Glomerular endothelial cell (primary cell): ENCODE measurements around the gene ZNF22. TPM values are rescaled to one million over a fixed set of nuclear protein-coding genes. Genes with fewer than 3 reads are reported as not detected.

ENCODE experiments used
- DNase-seq: peaks from one replicate; pipeline ENCODE4 v3.0.0-alpha.2; 2011; ENCODE audit warnings: low read depth, low spot score; ENCODE audit errors: extremely low read depth
- total RNA-seq: library from RNA; depleted of rRNA; stranded (reverse); fragments of >200 nt; gene quantifications from 2 replicates; pipeline ENCODE4 v1.2.3, GENCODE V29; 2015

Gene ZNF22
- total RNA-seq, 1 donor from 2014 or later, result 22.5 TPM

DNA sequence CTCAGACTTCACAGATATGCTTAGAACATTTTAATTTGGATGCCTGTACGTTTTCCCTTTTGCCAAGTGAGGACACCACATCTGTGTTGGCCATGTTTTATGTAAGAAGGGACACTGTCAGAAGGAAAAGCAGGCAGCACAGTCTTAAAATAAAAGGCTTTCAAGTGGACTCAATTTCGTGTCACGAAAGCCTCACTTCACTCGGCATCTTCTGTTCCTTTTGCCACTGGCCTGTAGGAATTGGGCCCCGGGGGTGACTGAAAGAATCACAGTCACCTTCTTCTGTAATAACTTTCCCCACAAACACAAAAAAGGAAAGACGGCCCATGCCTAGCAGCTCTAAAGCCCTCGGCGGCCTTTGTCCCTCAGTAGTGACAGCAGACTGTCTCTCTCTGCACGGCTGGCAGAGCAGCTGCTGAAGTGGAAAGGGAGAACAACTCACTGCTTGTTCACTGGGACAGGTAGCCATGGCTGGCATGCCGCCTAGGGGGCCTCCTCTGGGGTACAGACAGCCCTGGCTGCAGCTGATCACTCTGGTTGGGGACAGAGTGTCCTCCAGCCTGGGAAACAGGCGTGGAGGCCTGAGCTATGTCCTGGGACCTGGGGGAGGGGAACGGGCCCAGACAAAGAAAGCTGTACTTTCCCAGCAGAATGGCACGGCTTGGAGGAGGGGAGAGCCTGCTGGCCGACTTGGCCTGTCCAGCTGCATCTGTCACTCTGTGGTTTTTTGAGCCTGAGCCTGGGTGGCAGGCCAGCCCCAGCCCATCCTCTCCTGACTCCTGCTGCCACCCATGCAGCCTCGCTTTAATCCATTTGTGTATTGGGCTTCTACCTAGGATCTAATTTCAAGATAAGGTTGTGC is 36.7 kb upstream of the ZNF22 start:
- no peak for DNase-seq

DNA sequence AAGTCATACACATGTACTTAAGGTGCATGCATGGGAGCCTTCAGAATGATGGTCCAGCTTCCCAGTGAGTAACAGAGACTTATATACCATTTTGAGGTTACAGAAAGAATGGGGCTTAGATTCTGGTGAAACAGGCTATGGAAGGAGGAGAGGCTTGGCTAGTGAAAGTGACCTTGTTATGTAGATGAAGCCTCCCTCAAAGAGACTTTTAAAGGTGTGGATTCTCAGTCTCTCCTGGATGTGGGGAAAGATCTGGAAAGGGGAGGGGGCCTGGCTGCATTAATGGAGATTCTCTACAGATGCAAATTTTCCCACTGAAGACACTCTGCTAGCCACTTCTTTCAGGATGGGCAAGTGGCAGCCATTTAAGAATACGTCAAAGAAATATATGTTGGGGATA is 35.6 kb upstream of the ZNF22 start:
- no peak for DNase-seq

DNA sequence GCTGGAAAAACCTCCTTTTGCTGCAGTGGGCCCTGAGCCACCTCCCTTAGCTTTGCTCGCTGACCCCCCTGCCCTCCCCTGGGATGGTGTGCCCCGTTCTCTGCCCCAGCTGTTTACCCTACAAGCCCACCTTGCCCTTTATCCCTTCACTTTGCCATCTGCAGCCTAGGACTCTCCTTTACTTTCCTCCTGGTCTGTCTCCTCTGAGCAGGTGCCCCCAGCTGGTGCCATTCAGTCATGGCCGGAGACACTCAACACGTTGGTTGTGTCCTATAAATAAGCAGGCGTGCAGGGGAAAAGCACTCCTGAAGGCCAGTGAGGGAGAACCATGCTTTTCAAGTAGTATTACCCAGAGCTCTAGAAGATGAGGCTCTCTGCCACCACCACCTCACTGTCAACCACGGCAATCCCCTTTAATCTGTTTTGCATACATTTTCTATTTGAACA is 35.0 kb upstream of the ZNF22 start:
- no peak for DNase-seq

DNA sequence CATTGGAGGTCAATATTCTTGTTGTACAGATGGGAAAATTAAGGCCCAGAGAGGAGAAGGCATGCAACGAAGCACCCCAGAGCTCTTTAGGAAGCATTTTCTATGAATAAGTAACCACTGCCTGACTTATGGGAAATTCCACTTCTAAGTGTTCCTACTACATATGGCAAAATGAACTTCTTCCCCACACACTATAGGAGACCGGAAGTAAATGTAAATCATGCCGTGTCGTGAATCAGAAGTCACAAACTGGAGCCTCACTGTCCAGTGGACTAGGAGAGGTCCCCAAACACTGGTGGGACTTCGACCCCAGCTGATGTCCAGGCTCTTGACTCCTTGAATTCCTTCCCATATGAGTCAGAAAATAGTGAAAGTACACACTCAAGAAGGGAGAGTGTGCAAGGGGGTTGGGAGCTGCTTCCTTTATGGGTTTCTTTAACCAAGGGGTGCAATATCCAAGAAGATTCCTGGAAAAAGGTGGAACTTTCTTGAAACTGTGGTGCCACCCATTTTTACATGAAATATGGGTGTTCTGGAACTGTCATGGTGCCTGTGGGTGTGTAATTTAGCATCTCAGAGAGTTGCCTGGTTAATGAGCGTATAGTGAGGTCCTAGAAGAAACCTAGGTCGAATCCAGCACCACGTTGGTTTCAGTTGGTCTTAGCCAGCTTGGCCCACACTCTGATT is 34.5 kb upstream of the ZNF22 start:
- no peak for DNase-seq

DNA sequence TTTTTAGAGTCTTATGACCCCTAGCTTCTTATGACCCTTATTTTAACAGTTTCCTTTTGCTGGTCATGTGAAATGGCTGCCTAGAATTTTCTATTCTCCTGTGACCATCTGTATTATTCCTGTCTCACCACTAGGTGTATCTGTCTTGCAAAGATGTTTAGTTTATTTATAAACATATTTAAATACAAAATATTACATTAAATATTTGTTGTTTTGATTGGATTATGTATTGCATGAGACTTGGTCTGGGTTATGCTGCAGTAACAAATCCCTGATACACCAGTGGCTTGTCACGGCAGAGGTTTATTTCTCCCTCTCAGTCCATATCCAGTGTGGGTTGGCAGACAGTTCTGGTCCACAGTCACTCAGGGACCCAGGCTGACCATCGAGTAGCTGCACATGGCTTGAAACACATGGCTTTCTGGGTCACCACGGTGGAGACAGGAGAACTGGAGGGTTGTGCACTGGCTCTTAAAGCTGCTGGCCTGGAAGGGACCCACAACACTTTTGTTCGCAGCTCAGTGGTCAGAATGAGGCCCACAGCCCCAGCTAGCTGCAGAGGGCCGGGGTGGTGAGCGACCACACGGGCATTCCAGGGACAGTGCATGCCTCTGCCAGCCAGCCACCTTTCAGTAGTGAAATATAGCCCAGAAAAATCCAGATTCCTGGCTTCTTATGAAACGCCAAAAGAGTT is 33.8 kb upstream of the ZNF22 start:
- DNase-seq, result no peak

DNA sequence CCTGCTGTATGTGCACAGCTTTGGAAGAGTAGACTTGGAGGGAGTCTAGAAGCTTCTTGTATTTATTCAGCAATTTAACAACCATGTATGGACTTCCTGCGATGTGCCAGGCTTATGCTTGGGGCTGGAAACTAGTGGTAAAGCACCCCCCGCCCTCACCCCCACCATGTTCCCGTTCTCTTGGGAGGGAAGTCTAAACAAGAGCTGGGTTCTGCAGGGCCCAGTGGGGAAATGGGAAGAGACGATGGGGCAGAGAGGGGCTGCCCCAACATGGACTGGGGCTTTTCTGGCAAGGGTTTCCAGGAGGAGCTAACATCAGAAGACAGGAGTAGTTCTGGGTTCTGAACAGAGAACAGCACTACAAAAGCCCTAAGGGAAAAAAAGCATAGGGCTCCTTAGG is 33.1 kb upstream of the ZNF22 start:
- DNase-seq, result no peak

DNA sequence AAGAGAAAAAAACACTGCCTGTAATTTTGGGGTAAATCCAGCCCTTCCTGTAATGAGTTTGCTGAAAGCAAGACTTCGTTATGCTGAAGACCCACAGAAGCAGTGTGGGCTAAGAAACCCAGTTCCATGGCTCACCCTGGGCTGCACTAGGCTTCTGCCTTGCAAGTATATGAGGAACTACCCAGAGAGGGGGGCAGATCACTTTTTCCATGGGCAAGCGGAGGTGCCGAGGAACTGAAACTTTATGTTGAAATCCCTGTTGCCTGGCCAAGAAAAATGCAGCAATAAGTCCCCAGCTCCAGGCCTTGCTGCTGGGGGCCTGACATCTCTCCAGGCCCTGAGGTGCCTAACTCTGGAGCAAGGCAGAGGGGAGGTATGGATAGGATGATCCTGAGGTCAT is 32.6 kb upstream of the ZNF22 start:
- DNase-seq, result no peak

DNA sequence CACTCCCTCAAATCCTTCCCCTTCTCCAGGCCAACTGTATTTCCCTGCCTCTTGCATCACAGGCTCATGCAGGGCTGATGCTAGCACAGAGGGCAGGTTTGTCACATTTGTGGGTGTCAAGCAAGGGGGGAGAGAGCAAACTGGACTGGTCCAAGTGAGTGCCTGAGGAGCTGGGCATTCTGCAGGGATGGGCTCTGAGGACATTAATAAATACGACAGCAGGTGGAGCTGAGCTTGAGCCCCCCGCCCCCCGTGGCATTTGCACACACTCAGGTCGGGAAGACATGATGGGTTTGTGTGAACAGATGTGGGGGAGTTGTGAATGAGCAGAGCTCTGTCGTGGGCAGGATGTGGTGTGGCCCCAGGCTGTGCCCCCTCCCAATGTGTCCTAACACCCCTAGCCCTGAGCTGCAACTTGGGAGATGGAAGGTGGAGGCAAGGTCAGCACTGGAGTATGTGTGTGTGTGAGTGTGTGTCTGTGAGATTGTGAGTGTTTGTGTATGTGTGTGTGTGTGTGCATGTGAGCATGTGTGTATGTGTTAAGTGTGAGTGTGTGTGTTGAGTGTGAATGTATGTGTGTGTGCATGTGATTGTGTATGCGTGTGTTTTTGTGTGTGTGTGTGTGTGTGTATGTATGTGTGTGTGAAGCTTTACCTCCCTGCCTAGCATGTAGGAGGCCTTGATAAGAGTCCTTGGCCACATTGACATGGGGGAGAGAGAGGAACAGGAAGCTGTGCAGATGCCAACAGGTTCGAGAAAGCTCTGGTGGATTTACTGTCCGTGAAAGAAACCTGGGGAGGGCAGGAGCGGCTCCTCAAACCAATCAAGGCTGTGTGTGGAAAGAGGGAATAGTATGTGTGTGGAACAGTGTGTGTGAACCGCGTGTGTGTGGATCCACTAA is 32.0 kb upstream of the ZNF22 start:
- DNase-seq, result no peak

DNA sequence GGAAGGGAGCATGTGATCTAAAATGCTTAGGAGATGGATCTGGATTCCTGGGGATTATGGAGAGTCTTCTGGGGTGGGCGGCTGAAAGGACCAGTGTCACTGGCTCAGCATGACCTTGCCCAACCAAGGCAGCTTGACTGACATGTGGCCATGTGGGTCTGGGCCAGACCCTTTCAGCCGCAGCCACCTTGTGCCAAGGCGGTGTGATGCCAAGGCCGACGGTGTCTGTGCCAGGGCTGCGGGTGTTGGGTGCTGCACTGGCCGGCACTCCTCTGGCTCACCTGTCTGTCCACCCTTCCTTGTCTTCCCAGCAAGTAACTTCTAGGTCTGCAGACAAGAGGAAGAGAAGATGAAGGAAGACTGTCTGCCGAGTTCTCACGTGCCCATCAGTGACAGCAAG is 30.9 kb upstream of the ZNF22 start:
- no peak for DNase-seq

DNA sequence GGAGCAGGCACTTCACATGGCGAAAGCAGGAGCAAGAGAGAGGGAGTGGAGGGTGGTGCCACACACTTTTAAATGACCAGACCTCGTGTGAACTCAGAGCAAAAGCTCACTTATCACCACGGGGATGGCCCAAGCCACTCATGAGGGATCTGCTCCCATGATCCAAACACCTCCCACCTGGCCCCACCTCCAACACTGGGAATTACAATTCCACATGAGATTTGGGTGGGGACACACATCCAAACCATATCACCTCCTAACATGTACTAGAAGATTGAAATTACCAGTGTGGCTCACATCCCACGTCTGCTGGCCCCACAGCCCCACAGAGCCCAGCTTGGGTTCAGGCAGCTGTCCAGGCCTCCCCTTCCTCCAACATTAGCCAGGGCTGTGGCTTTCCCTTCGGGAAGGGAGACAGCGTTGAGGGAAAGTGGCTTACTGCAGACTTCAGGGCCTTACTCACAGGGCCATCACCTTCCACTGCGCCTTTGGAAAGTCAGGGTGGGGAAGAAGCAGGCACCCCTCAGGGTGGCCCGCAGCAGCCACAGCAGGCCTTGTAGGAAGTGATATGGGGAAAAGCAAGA is 29.8 kb upstream of the ZNF22 start:
- DNase-seq, result no peak

DNA sequence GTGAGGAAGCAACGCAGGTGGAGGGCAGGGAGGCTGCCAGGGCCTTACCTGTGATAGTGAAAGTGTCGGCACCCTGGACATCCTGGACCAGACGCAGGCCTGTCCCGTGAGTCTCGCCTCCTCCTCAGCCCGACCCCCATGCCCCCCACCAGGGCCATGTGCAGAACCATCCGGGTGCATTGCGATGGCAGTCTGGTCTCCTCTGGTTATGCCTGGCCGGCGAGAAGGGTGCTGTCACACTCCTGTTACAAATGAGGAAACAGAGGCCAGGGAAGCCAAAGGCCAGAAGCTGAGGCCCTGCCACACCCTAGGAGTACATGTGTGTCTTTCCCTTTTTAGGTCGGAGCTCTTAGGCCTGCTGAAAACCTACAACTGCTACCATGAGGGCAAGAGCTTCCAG is 29.3 kb upstream of the ZNF22 start:
- no peak for DNase-seq

DNA sequence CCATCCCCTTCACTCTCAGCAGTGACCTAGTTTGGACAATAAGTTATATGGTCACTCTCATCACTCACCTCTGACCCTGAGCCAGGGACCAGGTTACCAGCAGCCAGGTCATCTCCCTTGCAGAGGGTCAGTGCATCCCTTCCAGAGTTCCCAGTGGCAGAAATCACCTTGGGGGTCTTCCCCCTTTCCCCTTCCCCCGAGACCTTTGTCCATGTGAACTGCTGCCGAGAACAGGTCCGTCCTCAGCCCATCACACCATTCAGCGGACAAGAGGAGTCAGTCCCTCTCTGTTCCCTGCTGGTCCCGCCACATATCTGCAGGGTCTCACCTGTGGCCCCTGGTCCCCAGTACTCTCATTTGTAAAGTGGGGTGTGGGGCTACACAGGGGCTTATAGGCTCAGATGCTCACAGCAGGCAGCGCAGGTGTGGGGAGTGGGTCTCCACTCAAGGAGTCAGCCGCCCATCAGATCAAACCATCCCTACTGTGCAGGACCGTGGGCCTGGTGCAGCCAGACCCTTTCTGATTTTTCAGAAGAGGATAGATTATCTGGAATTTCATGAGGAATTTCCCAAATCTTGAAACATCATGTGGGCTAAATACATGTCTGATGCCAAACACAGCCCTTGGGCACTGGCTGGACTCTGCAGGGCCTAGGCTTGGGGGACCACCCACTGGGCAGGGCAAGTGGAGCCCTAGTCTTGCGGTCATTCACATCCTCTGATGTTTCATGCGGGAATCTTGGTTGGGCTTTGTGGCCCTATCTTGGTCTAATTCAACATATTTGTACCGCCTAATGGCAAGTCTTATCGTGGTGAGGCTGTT is 28.6 kb upstream of the ZNF22 start:
- DNase-seq, result no peak

DNA sequence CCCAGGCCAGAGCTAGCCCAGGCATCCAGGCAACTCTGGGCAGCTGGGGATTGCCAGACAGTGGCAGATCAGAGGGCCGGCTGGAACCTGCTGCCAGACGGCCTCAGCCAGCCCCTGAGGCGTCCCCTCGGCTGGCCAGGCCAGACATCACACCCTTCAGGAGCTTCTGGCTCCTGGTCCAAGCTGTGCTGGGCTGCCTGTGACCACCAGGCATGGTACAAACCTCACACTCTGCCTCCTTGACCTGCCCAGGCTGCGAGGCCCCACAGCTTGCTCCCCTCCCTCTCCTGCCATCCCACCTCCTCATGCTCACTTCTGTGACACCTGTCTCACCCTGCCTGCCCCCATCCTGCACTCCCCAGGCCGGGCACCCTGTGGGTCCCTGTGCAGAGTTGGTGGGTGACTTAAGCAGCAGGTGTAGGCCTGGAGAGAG is 27.8 kb upstream of the ZNF22 start:
- DNase-seq, result no peak

DNA sequence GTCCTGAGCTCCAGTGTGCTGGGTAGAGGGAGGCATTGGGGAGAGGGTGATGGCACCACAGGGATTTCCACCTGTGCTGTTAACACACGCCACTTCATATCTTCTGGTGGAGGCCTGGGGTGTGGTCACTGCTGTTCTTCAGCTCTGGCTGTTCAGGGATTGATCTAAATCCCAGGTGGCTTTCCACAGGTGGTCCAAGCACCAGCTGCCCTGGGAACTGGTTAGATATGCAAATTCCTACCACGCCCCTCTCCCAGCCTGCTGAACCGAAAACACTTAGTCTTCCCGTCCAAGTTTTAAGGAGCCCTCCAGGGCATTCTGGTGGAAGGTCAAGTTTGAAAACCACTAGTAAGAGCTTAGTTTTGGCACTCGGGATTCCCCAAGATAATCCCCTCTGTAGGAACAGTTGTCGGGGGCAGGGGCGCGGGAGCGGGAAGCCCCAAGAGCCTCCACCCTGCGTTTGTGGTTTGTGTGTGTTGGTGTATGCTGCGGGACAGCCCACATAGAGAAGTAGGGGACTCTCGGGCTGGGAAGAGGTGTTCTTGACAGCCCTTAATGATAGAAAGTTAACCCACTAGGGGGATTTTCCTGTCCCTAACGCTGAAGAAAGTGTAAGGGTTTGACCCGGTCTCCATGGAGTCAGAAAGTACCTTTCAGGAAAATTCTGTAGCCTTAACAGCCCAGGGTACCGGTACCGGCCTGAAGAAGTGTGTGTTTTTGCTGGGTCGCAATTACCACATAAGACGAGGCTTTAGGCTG is 27.2 kb upstream of the ZNF22 start:
- DNase-seq, result no peak

DNA sequence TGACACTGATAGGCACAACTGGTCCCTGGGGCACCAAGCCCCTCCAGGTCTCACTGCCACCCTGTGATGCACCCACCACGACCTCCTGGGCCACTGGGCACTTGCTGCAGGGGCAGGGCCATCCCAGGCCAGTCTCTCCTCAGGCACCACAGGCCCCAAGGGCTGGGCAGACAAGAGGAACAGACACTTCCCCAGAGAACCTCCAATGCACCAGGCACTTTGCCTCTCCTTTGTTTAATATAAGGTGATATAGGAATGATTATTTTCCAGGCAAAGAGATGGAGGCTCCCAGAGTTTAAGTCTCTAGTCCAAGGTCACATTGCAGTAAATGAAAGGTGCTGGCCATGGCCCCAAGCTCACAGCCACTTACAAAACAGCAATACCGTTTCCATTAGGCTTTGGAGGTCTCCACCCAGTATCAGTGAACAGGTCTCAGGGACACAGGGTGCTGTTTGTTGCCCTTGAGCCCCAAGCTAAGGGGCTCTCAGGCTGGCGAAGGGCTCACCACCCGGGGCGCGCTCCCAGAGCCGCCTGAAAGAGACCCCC is 26.6 kb upstream of the ZNF22 start:
- no peak for DNase-seq

DNA sequence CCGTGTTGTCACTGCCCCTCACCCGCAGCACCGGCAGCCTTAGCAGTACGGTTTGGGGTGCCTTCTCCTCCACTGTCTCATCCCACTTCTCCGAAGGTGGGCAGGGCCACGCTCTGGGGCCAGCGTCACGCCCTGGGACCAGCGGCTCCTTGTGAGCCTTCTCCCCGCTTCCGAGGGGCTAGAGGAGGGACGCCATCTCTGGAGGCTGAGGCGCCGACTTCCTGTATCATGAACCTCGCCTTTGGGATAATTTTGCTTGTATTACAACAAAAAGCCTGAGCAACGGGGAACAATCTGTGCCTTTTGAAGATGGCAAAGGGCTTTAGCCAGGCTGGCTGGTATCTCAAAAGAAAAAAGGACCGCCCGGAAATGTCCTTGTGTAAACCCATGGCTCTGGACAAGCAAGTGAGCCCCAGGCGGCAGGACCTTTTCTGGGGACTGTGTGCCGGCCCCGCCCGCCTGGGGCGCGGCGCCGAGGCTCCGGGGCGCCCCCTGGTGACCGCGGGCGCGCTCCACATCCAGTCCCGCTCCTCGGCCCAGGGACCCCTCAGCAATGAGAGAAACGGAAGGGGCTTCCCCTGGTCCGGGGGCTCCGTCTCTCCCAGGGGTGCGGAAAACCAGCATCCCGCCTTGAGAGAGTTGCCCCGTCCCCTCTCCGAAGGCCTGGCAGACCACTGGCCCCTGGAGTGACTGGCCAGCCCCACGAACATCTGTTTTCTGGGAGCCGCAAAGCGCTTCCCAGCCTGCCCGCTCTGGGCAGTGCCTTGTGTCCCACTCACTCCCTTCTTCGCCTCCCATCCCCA is 25.9 kb upstream of the ZNF22 start:
- DNase-seq, result no peak
